Endothelial cell of umbilical vein (primary cell): ENCODE data around the gene MBD5. TPM values are rescaled to one million over a fixed set of nuclear protein-coding genes. Genes with fewer than 3 reads are reported as not detected.

ENCODE experiments used
- BruUV-seq: library from RNA; stranded (reverse); fragments of 400-500 nt; replicated peaks from 2 replicates; lab custom pipeline; 2021; lab: Mats Ljungman, UMichigan
- CTCF ChIA-PET: fragments of 300-600, 350-600 bp; sonication (Branson Sonifier 250); formaldehyde crosslinking; loops from one replicate; lab custom pipeline; 2021; ENCODE audit warnings: antibody characterized with exemption, inconsistent platforms; lab: Charles Lee
- POLR2A ChIA-PET: fragments of 300-600, 350-600 bp; sonication (Branson Sonifier 250); formaldehyde crosslinking; loops from one replicate; lab custom pipeline; 2021; ENCODE audit warnings: antibody characterized with exemption, inconsistent platforms; lab: Charles Lee
- DNase-seq: peaks from one replicate; pipeline ENCODE4 v3.0.0-alpha.2; 2011; ENCODE audit warnings: low read depth, low spot score
- FAIRE-seq: peaks from 2 replicates; lab custom pipeline; 2011; peaks lifted over from hg19 to GRCh38; lab: Jason Lieb, UNC
- H2AFZ ChIP-seq: 2 replicates; pipeline ENCODE4 v1.6.0; 2012; ENCODE audit warnings: low read depth, low read length, control low read depth, inconsistent platforms
- H3K27ac ChIP-seq: 2 replicates; pipeline ENCODE4 v1.5.1; 2011; ENCODE audit warnings: low read depth, mild to moderate bottlenecking, control low read depth, low read length, moderate library complexity; ENCODE audit not compliant: insufficient read depth
- H3K27me3 ChIP-seq, 2 experiments: 2 replicates each; pipeline versions ENCODE4 v1.6.0 to v1.6.1; 2011; ENCODE audit warnings: low read length in 2 of 2, mixed read lengths in 1 of 2; ENCODE audit not compliant: control insufficient read depth in 2 of 2, insufficient read depth in 2 of 2
- H3K36me3 ChIP-seq, 2 experiments: 2 replicates in 1 of 2; 3 replicates in 1 of 2; pipeline ENCODE4 v1.5.1; 2011; ENCODE audit warnings: low read length in 2 of 2, mild to moderate bottlenecking in 1 of 2, moderate library complexity in 1 of 2; ENCODE audit not compliant: control insufficient read depth in 2 of 2, insufficient read depth in 2 of 2; ENCODE audit errors: extremely low read depth in 1 of 2
- H3K4me1 ChIP-seq: 3 replicates; pipeline ENCODE4 v1.5.1; 2011; ENCODE audit warnings: mild to moderate bottlenecking, low read length; ENCODE audit not compliant: control insufficient read depth, insufficient read depth; ENCODE audit errors: extremely low read depth
- H3K4me2 ChIP-seq: 2 replicates; pipeline ENCODE4 v1.6.1; 2011; ENCODE audit warnings: low read length, control low read depth, mixed read lengths; ENCODE audit not compliant: insufficient read depth
- H3K4me3 ChIP-seq, 3 experiments: fragments of 200-600 bp in 1 of 3; sonication (generic), shearing (Covaris generic) in 1 of 3; replicated peaks in 1 of 3; 2 replicates each; pipeline ENCODE4 v1.5.1; 2011 to 2016; ENCODE audit warnings: control low read depth in 3 of 3, low read length in 3 of 3, mild to moderate bottlenecking in 2 of 3, inconsistent platforms in 1 of 3, low read depth in 1 of 3, moderate library complexity in 1 of 3; ENCODE audit not compliant: insufficient read depth in 1 of 3
- H3K79me2 ChIP-seq: 2 replicates; pipeline ENCODE4 v1.6.0; 2012; ENCODE audit warnings: low read length, inconsistent platforms; ENCODE audit not compliant: control insufficient read depth, insufficient read depth
- H3K9ac ChIP-seq: replicated peaks from 2 replicates; pipeline ENCODE3; 2011; ENCODE audit warnings: low read length, control low read depth; ENCODE audit not compliant: insufficient read depth; ENCODE audit errors: extremely low read depth
- H3K9me1 ChIP-seq: replicated peaks from 3 replicates; pipeline ENCODE4 v1.6.0; 2011; ENCODE audit warnings: mild to moderate bottlenecking, low read length; ENCODE audit not compliant: control insufficient read depth, insufficient read depth; ENCODE audit errors: extremely low read depth
- H3K9me3 ChIP-seq: replicated peaks from 2 replicates; pipeline ENCODE4 v1.5.1; 2012; ENCODE audit warnings: low read length, inconsistent platforms; ENCODE audit not compliant: control insufficient read depth, insufficient read depth
- H4K20me1 ChIP-seq: replicated peaks from 2 replicates; pipeline ENCODE3; 2011; ENCODE audit warnings: mild to moderate bottlenecking, low read length; ENCODE audit not compliant: control insufficient read depth, insufficient read depth; ENCODE audit errors: extremely low read depth
- CTCF ChIP-seq, 2 donors: IDR thresholded peaks; 1 replicate in 1 of 2; 2 replicates in 1 of 2; pipeline ENCODE4 v1.5.1; 2011; ENCODE audit warnings: low read length in 2 of 2, mild to moderate bottlenecking in 2 of 2, moderate library complexity in 2 of 2, control low read depth in 1 of 2, inconsistent platforms in 1 of 2, low read depth in 1 of 2; ENCODE audit not compliant: insufficient read depth in 1 of 2; ENCODE audit errors: extremely low read depth in 1 of 2
- POLR2A ChIP-seq: IDR thresholded peaks from 2 replicates; pipeline ENCODE4 v1.6.1; 2012; ENCODE audit warnings: low read depth, mild to moderate bottlenecking, control low read depth, low read length
- POLR2AphosphoS5 ChIP-seq: IDR thresholded peaks from 2 replicates; pipeline ENCODE4 v1.6.1; 2012; ENCODE audit warnings: low read depth, mild to moderate bottlenecking, control low read depth, low read length, moderate library complexity; ENCODE audit not compliant: insufficient read depth
- dilution Hi-C: fragments of 300-500 bp; cut with MboI; formaldehyde crosslinking; loops from one replicate; pipeline ENCODE4 v1.15.0; 2019; ENCODE audit warnings: low sequenced_read_pairs; ENCODE audit not compliant: extremely low pct_ligation_motif_present
- intact Hi-C: fragments of 100-400 bp; cut with micrococcal nuclease; formaldehyde crosslinking; loops from one replicate; pipeline ENCODE4 v1.10.0; 2022
- polyA plus RNA-seq, 4 experiments: library from polyadenylated mRNA; depleted of rRNA in 3 of 4; stranded (reverse) in 3 of 4; unstranded in 1 of 4; fragments of >200 nt; gene quantifications; 2 replicates each; pipeline versions ENCODE4 v1.2.1 to v1.2.3, GENCODE V29; 2011 to 2012; ENCODE audit warnings: missing spikeins in 1 of 4
- total RNA-seq: library from RNA; stranded (reverse); gene quantifications from 2 replicates; pipeline ENCODE4 v1.2.3, GENCODE V29; 2021

The MBD5 gene
- total and polyA plus RNA-seq, 2 donors (not counting 3 experiments of a cell fraction or from before 2014, with no cell fraction given) = 11.3 to 37.0 TPM

DNA sequence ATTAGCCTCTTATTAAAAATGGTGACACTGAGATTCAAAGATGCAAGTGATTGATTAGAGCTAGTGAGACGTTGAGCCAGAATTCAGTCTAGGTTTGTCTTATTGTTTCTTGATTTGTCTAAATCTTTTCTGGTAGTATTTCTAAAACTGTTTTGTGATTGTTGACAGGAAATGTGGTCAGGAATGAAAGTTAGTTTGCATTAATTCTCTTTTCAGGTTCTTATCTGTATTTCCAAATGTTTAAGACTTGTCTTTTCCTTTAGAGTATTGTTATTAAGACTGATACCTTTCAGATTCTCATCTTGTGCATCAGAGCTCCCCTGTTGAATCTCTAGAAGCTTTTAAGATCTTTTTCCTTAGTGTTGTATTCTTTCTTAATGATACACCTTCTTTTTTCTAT, 89.3 kb downstream of the MBD5 start:
- dilution Hi-C loops (no loop called here), intact Hi-C loops (no loop called here)
- H3K4me2 ChIP-seq = no peak overlapping the region
- BruUV-seq = no TSS peak
- no peaks in the 10 kb centered on the region for H3K9me3 ChIP-seq
- ChIA-PET POLR2A (no interaction called here), CTCF (interaction anchor here (1.0 kb wide), 1 partner anchor 399 kb away, joined by 4 read pairs; no protein-coding TSS in a partner anchor)
- no peak for DNase-seq
- H3K27ac ChIP-seq = no peak overlapping the region
- no peak overlapping the region for H3K4me3 ChIP-seq
- H3K27me3 ChIP-seq = no peaks in the 10 kb centered on the region
- H3K4me1 ChIP-seq = no peaks in the 10 kb centered on the region
- H3K9ac ChIP-seq = no peak overlapping the region
- H4K20me1 ChIP-seq = no peaks in the 10 kb centered on the region
- no peaks in the 10 kb centered on the region for H3K9me1 ChIP-seq
- no peak for FAIRE-seq
- TF ChIP-seq POLR2AphosphoS5 (no peak), POLR2A (no peak), CTCF (IDR thresholded peaks at IDR 0.05; ENCODE audit: extremely low read depth in 1 of 2, insufficient read depth in 1 of 2, low read depth in 1 of 2, low read length in 2 of 2) (no peak)
- H3K36me3 ChIP-seq = no peaks in the 10 kb centered on the region
- no peak overlapping the region for H2AFZ ChIP-seq
- no peaks in the 10 kb centered on the region for H3K79me2 ChIP-seq

GRCh38 chr2:148122788-148123187, 101.9 kb downstream of the MBD5 start:
- ChIA-PET POLR2A (interaction anchor here (0.7 kb wide), 1 partner anchor 94 kb away, joined by 3 read pairs; no protein-coding TSS in a partner anchor), CTCF (interaction anchor here (0.8 kb wide), 1 partner anchor 538 kb away, joined by 3 read pairs; no protein-coding TSS in a partner anchor)
- intact Hi-C loops = no loop called here
- H3K79me2 ChIP-seq = no peaks in the 10 kb centered on the region
- TF ChIP-seq POLR2AphosphoS5 = no peak
- H4K20me1 ChIP-seq = no peaks in the 10 kb centered on the region
- dilution Hi-C loops = no loop called here
- no peak overlapping the region for H2AFZ ChIP-seq
- no peak overlapping the region for H3K9ac ChIP-seq
- no peaks in the 10 kb centered on the region for H3K27me3 ChIP-seq
- no peak for DNase-seq
- no TSS peak for BruUV-seq
- no peak for FAIRE-seq
- no peak overlapping the region for H3K4me3 ChIP-seq
- H3K9me3 ChIP-seq = no peaks in the 10 kb centered on the region
- no peak overlapping the region for H3K27ac ChIP-seq
- no peaks in the 10 kb centered on the region for H3K9me1 ChIP-seq
- no peaks in the 10 kb centered on the region for H3K4me1 ChIP-seq
- H3K4me2 ChIP-seq = no peak overlapping the region
- no peaks in the 10 kb centered on the region for H3K36me3 ChIP-seq
